Panc1 (cell line): ENCODE measurements around the gene DNMT3A.

Experiments
- CTCF ChIP-seq: fragments of 450-650 bp; IDR thresholded peaks from 2 replicates; pipeline ENCODE4 v1.5.1; 2017; ENCODE audit warnings: mild to moderate bottlenecking
- POLR2AphosphoS5 ChIP-seq: IDR thresholded peaks from 2 replicates; pipeline ENCODE4 v1.6.1; 2012; ENCODE audit warnings: mild to moderate bottlenecking, low read depth, low read length, moderate library complexity
- REST ChIP-seq, 2 experiments: IDR thresholded peaks; 2 replicates each; pipeline ENCODE4 v1.6.1; 2011 to 2012; ENCODE audit warnings: low read depth in 2 of 2, control low read depth in 1 of 2, low read length in 1 of 2, mild to moderate bottlenecking in 1 of 2, moderate library complexity in 1 of 2; ENCODE audit not compliant: insufficient read depth in 1 of 2
- SIN3A ChIP-seq: IDR thresholded peaks from 2 replicates; pipeline ENCODE4 v1.6.1; 2012; ENCODE audit warnings: low read depth, mild to moderate bottlenecking, low read length, moderate library complexity, borderline replicate concordance; ENCODE audit not compliant: insufficient read depth
- TCF7L2 ChIP-seq: IDR thresholded peaks from 2 replicates; pipeline ENCODE4 v1.6.1; 2011; ENCODE audit warnings: mild to moderate bottlenecking, low read depth, low read length, inconsistent platforms

- TF ChIP-seq REST (IDR thresholded peaks at IDR 0.05; ENCODE audit: insufficient read depth in 1 of 2, low read depth in 2 of 2, low read length in 1 of 2) (no peak), CTCF (no peak), POLR2AphosphoS5 (no peak), SIN3A (no peak), TCF7L2 (no peak)
Observed at GRCh38 chr2:25313711-25314513, 27.8 kb downstream of the DNMT3A start.
